ENCODE data around the gene RFC3.

- TF ChIP-seq, protein P1, sequence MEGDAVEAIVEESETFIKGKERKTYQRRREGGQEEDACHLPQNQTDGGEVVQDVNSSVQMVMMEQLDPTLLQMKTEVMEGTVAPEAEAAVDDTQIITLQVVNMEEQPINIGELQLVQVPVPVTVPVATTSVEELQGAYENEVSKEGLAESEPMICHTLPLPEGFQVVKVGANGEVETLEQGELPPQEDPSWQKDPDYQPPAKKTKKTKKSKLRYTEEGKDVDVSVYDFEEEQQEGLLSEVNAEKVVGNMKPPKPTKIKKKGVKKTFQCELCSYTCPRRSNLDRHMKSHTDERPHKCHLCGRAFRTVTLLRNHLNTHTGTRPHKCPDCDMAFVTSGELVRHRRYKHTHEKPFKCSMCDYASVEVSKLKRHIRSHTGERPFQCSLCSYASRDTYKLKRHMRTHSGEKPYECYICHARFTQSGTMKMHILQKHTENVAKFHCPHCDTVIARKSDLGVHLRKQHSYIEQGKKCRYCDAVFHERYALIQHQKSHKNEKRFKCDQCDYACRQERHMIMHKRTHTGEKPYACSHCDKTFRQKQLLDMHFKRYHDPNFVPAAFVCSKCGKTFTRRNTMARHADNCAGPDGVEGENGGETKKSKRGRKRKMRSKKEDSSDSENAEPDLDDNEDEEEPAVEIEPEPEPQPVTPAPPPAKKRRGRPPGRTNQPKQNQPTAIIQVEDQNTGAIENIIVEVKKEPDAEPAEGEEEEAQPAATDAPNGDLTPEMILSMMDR (IDR thresholded peaks at IDR 0.05) = no peak
- TF ChIP-seq POLR2A (IDR thresholded peaks at IDR 0.05) = no peak
- TF ChIP-seq POLR2AphosphoS5 (IDR thresholded peaks at IDR 0.05) = no peak
These were observed 17.2 kb upstream of the RFC3 start for GRCh38 chr13:33800646-33801186.
